Measurements from ENCODE around the gene HPCAL1.

- TF ChIP-seq CTCF (IDR thresholded peaks at IDR 0.05; ENCODE audit: extremely low read depth in 1 of 2, insufficient read depth in 1 of 2, low read depth in 1 of 2, low read length in 2 of 2) = no peak
- TF ChIP-seq POLR2A (IDR thresholded peaks at IDR 0.05; ENCODE audit: low read depth, low read length) = no peak
- no peak for TF ChIP-seq MAX (IDR thresholded peaks at IDR 0.05; ENCODE audit: insufficient read depth, insufficient read length)
- no peak for TF ChIP-seq EZH2 (IDR thresholded peaks at IDR 0.05; ENCODE audit: borderline replicate concordance, low read depth, low read length, severe bottlenecking)
- TF ChIP-seq POLR2AphosphoS5 (IDR thresholded peaks at IDR 0.05; ENCODE audit: insufficient read depth, low read depth, low read length) = no peak
- TF ChIP-seq GATA2 (IDR thresholded peaks at IDR 0.05; ENCODE audit: insufficient read depth, insufficient read length, low read depth, low read length) = no peak
- TF ChIP-seq JUN (IDR thresholded peaks at IDR 0.05; ENCODE audit: borderline replicate concordance, insufficient read depth, insufficient read length, low read depth) = no peak
- no peak for TF ChIP-seq MYC (IDR thresholded peaks at IDR 0.05; ENCODE audit: low read depth, low read length)
Measured at GRCh38 chr2:10387033-10387432, 84.3 kb downstream of the HPCAL1 start.

Data from endothelial cell of umbilical vein (primary cell).